T-helper 17 cell (primary cell): ENCODE results near the gene MEIS2. TPM values are rescaled to one million over a fixed set of nuclear protein-coding genes. Genes with fewer than 3 reads are reported as not detected.

ENCODE experiments used
- ATAC-seq: fragments of 150-1000 bp; cut with Tn5 transposase; 2 replicates; pipeline ENCODE4 v1.10.0; 2021; ENCODE audit warnings: mild to moderate bottlenecking, moderate library complexity
- DNase-seq, 3 donors: peaks; one replicate each; pipeline versions ENCODE4 v3.0.0 to v3.0.0-alpha.2; 2020 to 2021
- H3K9me3 ChIP-seq: one replicate; pipeline ENCODE4 v1.7.0; 2013; ENCODE audit warnings: low read length, mild to moderate bottlenecking; ENCODE audit not compliant: control insufficient read depth, poor library complexity, severe bottlenecking
- H3K27ac Mint-ChIP-seq: one replicate; pipeline ENCODE4 v1.8.0; 2022; ENCODE audit warnings: mild to moderate bottlenecking, moderate library complexity, mixed read lengths
- H3K27me3 Mint-ChIP-seq: one replicate; pipeline ENCODE4 v1.8.0; 2022; ENCODE audit warnings: mixed read lengths
- H3K36me3 Mint-ChIP-seq: one replicate; pipeline ENCODE4 v1.8.0; 2022; ENCODE audit warnings: low read depth, mixed read lengths
- H3K4me1 Mint-ChIP-seq: one replicate; pipeline ENCODE4 v1.8.0; 2022; ENCODE audit warnings: mild to moderate bottlenecking, mixed read lengths
- H3K4me3 Mint-ChIP-seq: one replicate; pipeline ENCODE4 v1.8.0; 2022; ENCODE audit warnings: mild to moderate bottlenecking, moderate library complexity, mixed read lengths
- total RNA-seq, 4 donors: library from RNA in 2 of 4; stranded (reverse) in 2 of 4; gene quantifications; one replicate each; pipeline ENCODE4 v1.2.3 and lab custom pipeline; 2022 to 2026

Gene MEIS2
- total RNA-seq, 2 donors from 2014 or later: not detected

DNA sequence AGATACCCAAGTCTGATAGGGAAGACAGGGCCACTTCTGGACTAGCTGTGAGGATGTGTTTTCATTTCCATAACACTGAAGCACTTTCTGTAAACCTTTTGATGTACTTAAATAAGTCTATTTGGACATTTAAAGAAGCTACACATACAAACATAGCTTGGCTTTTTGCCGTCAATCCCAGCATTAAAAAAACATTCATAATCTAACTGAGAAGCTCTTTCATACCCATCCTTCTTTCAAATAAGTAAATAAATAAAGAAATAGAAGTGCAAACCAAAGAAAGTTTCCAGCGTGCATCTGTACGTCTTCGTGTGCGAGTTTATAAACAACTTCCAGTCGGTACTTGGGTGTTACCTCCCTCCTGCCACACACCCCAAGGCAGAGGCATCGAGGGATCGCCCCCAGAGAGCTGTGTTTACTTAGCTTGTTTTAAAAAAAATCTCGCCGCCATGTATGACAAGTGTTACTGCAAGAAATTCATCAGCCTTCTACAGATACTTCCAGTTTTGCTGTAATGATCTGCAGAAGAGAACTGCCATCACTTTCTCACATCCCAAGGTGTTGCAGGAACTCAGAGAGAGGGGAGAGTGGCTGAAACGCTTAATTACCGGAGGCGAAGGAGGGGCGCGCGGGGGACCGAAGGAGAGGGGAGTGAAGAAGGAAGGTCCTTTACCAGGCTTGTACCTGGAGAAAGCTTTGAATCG is 9.0 kb upstream of the MEIS2 start:
- H3K9me3 ChIP-seq: peaks cover 3% of the 10 kb centered on the region
- ATAC-seq (no peak), DNase-seq (no peak)
- Mint-ChIP-seq H3K4me1 (peaks cover 3% of the 10 kb centered on the region), H3K36me3 (peaks cover 9% of the 10 kb centered on the region), H3K4me3 (no peak overlapping the region), H3K27me3 (peaks cover 75% of the 10 kb centered on the region), H3K27ac (no peak overlapping the region)

- peaks cover 3% of the 10 kb centered on the region for H3K9me3 ChIP-seq
- no peak for DNase-seq
- H3K36me3 Mint-ChIP-seq: peaks cover 9% of the 10 kb centered on the region
- H3K4me3 Mint-ChIP-seq: no peak overlapping the region
- H3K27ac Mint-ChIP-seq: no peak overlapping the region
- ATAC-seq: no peak
- peaks cover 3% of the 10 kb centered on the region for H3K4me1 Mint-ChIP-seq
- peaks cover 82% of the 10 kb centered on the region for H3K27me3 Mint-ChIP-seq
Measured at GRCh38 chr15:37108381-37109167, 8.2 kb upstream of the MEIS2 start.

DNA sequence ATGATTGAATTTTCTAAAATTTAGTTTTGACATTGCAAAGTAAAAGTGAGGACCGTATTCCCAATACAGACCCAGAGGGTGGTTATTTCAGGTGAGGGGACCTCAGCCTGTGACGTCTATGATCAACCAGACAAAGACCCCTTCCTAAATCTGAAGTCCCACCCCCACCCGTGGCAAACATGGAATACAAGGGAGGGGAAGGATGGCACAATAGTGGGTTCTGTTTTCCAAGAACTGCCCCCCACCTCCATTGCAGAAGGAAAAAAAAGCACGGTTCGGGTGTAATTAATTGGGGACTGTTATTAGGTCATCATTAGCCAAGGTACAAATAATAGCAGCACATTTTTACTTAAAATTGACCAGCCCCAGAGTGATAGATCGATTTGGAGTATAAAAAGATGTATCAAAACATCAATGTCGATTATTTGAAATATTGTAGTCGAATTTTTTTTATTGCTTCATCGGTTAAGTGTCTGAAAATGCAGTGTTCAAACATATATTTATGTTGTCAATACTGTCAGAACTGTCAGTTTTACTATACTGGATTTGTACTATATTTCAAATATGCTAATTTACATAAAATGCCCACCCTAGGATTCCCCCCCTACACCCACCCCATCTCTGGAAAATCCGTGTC is 7.5 kb upstream of the MEIS2 start:
- peaks cover 3% of the 10 kb centered on the region for H3K9me3 ChIP-seq
- ATAC-seq: no peak
- H3K4me3 Mint-ChIP-seq: no peak overlapping the region
- DNase-seq: no peak
- peaks cover 83% of the 10 kb centered on the region for H3K27me3 Mint-ChIP-seq
- H3K36me3 Mint-ChIP-seq: peaks cover 9% of the 10 kb centered on the region
- H3K27ac Mint-ChIP-seq: no peak overlapping the region
- peaks cover 3% of the 10 kb centered on the region for H3K4me1 Mint-ChIP-seq

DNA sequence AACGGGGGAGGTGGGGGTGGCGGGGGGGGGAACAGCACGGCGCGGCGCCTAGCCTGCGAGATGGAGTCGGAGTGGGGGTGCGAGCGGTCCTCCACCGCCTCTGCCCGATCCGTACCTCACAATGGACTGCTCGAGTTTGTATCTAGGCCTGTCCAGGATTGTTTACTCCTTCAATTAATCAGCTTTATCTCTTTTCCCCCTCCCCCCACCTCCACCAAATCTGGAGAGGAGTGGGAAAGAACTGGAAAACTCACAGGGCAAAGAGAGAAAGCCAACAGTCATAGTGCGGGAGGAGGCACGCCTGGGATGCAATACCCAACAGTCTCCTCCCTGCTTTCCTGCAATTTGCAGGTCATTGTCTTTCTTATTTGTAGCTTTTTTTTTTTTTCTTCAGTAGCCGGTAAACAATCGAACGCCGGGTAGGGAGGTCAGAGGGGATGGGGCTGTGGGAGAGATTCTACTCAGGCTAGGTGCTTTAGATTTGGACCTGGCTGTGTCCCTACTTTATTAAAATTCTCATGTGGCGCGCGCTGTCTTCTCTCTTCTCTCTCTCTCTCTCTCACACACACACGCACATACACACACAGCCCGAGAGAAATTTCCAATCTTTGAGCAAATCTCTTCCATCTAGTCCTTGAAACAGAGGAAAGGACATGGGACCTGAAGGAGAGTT is 6.9 kb upstream of the MEIS2 start:
- Mint-ChIP-seq H3K4me3 (no peak overlapping the region), H3K27ac (no peak overlapping the region), H3K4me1 (peaks cover 5% of the 10 kb centered on the region), H3K27me3 (peaks cover 81% of the 10 kb centered on the region), H3K36me3 (peaks cover 10% of the 10 kb centered on the region)
- no peak for ATAC-seq
- no peak for DNase-seq
- peaks cover 3% of the 10 kb centered on the region for H3K9me3 ChIP-seq

- DNase-seq (no peak), ATAC-seq (no peak)
- Mint-ChIP-seq H3K4me3 (no peak overlapping the region), H3K27me3 (peaks cover 78% of the 10 kb centered on the region), H3K36me3 (peaks cover 10% of the 10 kb centered on the region), H3K4me1 (peaks cover 6% of the 10 kb centered on the region), H3K27ac (no peak overlapping the region)
- H3K9me3 ChIP-seq: peaks cover 3% of the 10 kb centered on the region
Measured at GRCh38 chr15:37106490-37107001, 6.2 kb upstream of the MEIS2 start.

GRCh38 chr15:37105889-37106288 is 5.5 kb upstream of the MEIS2 start:
- Mint-ChIP-seq H3K36me3 (peaks cover 8% of the 10 kb centered on the region), H3K27ac (no peak overlapping the region), H3K4me1 (peaks cover 9% of the 10 kb centered on the region), H3K27me3 (peaks cover 77% of the 10 kb centered on the region), H3K4me3 (no peak overlapping the region)
- DNase-seq: no peak
- ATAC-seq: no peak
- H3K9me3 ChIP-seq: peaks cover 3% of the 10 kb centered on the region

- ATAC-seq (no peak), DNase-seq (no peak)
- H3K9me3 ChIP-seq: peaks cover 3% of the 10 kb centered on the region
- Mint-ChIP-seq H3K4me1 (peaks cover 14% of the 10 kb centered on the region), H3K36me3 (peaks cover 11% of the 10 kb centered on the region), H3K27me3 (peaks cover 75% of the 10 kb centered on the region), H3K4me3 (no peak overlapping the region), H3K27ac (no peak overlapping the region)
Measured at GRCh38 chr15:37105029-37105428, 4.7 kb upstream of the MEIS2 start.

GRCh38 chr15:37104424-37104981 is 4.2 kb upstream of the MEIS2 start:
- peaks cover 11% of the 10 kb centered on the region for H3K36me3 Mint-ChIP-seq
- H3K4me3 Mint-ChIP-seq: no peak overlapping the region
- peaks cover 15% of the 10 kb centered on the region for H3K4me1 Mint-ChIP-seq
- no peak overlapping the region for H3K27ac Mint-ChIP-seq
- ATAC-seq: no peak
- no peak for DNase-seq
- H3K27me3 Mint-ChIP-seq: peaks cover 72% of the 10 kb centered on the region
- peaks cover 3% of the 10 kb centered on the region for H3K9me3 ChIP-seq

GRCh38 chr15:37103475-37104423 is 3.4 kb upstream of the MEIS2 start:
- no peak for DNase-seq
- H3K27me3 Mint-ChIP-seq: peaks cover 68% of the 10 kb centered on the region
- H3K27ac Mint-ChIP-seq: no peak overlapping the region
- H3K4me3 Mint-ChIP-seq: no peak overlapping the region
- peaks cover 3% of the 10 kb centered on the region for H3K9me3 ChIP-seq
- peaks cover 11% of the 10 kb centered on the region for H3K36me3 Mint-ChIP-seq
- peaks cover 20% of the 10 kb centered on the region for H3K4me1 Mint-ChIP-seq
- no peak for ATAC-seq

DNA sequence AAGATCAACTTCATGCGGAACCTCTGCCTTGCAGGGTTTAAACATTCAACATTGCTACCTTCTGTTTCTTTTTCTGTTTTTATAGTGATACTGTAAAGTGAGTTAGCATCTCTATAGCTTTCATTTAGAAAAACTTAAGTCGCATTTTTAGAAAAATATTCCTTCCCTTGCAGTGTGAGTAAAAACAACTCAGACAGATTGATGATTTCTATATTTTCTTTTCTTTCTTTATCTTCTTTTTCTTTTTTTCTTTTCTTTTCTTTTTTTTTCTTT is 2.8 kb upstream of the MEIS2 start:
- no peaks in the 10 kb centered on the region for H3K9me3 ChIP-seq
- Mint-ChIP-seq H3K4me3 (no peak overlapping the region), H3K36me3 (peaks cover 11% of the 10 kb centered on the region), H3K27ac (no peak overlapping the region), H3K4me1 (peaks cover 25% of the 10 kb centered on the region), H3K27me3 (peaks cover 66% of the 10 kb centered on the region)
- DNase-seq (no peak), ATAC-seq (no peak)

DNA sequence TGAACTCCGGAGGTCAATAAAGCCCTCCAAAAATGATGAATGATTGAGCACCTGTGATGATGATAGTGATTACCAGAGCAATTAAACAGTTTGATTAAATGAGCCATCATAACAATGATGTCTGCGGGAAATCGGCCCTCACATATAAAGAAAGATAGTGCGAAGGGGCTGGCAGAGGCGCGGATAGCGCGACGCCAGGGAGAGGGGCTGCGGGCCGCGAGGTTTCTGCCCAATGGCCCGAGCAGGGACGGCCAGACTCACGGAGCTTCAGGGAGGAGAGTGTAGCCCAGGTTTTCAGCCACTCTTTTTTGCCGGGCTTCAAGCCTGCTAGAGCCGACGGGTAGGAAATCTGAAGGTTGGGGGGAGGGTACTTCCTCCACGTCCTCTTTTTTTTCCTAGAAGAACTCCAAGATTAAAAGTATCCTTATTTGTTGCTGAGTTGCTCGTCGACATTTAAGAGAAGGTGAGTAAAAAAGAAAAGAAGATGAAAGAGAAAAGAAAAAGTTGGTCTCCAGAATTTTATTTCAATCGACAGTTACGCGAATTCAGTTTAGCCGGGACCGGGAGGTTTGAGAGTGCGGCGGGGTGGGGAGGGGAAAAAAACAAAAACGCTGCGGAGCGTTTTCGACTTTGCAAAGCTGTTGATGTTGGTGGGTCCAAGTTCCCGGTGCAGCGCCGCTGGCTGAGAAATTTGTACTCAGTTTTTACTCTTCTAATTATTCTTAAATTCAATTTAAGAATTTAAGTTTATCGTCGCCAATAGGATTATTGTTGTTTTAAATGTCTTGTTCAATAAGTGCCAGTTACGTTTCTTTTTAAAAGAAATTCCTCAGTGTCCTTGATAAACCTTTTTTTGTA is 2.2 kb upstream of the MEIS2 start:
- peaks cover 66% of the 10 kb centered on the region for H3K27me3 Mint-ChIP-seq
- no peaks in the 10 kb centered on the region for H3K9me3 ChIP-seq
- DNase-seq (no peak), ATAC-seq (no peak)
- H3K4me1 Mint-ChIP-seq: peaks cover 30% of the 10 kb centered on the region
- peaks cover 11% of the 10 kb centered on the region for H3K36me3 Mint-ChIP-seq
- no peak overlapping the region for H3K27ac Mint-ChIP-seq
- H3K4me3 Mint-ChIP-seq: peak overlapping the region; percentile 16
